Left forelimb (tissue), 1 donor: Measurements from ENCODE around the gene GPR171.

Experiments
- DNase-seq: peaks from one replicate; pipeline ENCODE4 v3.0.0-alpha.2; 2018; ENCODE audit warnings: low spot score

The GPR171 gene

DNA sequence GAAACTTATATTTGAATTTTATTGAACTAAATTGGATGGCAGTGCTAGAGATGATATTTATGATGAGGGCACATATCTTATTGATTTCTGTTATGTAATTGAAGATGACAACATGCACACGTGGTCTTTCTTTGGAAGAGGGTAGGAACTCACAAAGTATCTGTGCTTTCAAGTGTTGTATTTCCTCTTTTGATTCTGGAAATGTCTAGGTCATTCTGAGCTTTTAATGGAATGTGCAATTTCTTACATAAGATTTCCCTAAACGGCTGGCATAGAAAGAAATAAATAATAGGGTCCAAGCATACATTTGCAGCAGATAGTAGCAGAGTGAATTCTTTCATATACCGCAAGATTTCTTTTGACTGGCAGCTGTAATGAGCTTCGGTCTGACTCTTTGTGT, 10.1 kb upstream of the GPR171 start:
- no peak for DNase-seq

GRCh38 chr3:151210676-151211381, 7.8 kb upstream of the GPR171 start:
- DNase-seq = no peak

GRCh38 chr3:151209654-151210053, 6.6 kb upstream of the GPR171 start:
- no peak for DNase-seq

- no peak for DNase-seq
Observed at GRCh38 chr3:151206201-151206600, 3.2 kb upstream of the GPR171 start.

DNA sequence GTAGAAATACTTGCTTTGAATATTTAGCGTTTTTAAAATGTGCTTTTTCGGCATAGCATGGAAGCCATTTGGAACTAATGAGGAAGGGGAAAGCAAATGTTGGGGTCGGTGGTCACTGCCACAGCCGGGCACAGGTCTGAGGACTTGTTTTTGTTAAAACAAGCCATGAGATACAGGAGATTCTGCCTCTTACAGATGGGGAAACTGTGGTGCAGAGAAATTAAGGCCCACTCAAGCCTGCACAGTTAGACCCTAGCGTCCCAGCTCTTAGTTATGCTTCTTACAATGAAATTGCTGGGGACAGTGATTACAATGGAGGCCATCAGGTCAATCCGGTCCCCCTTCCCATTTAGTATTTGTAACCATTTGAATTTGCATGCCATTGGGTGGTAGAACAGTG, 2.5 kb upstream of the GPR171 start:
- DNase-seq = no peak

DNA sequence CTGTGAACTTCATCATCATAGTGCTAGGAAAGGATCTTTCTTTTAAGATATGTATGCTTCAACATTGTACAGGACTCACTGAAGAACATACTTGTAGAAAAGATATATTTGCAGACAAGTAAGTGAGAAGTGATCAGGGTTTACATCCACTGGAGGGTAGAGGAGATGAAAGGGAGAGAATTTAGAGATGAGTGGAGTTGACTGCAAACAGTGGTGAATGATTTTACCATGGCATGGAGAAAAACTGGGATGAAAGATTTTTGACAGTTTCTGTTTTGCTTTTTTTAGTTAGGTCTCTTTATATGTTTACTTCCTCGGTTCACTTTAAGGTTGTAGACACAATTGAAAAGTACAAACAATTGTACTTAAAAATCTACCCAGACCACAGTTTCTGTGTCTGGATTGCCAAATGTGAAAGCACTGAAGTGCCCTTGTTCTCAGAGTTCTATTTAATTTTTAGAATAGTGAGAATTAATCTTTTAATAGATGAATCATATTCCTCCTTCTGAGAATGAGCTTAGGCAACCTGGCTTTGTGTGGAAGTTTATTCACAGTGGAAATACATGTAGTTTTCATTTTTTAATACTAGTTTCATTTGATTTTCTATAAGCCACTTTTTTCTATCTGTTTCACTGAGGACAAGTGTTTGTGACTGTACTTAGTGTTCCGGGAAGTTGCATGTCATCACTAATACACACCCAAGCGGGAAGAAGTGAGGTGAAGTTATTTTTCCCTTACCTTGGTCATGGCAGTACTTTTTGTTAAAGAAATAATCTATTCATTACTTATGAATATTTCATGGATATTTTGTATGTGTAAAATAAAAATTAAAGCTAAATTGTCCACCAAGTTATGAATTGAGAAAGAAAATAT, 1.8 kb upstream of the GPR171 start:
- no peak for DNase-seq

GRCh38 chr3:151201051-151201730, 1.8 kb downstream of the GPR171 start:
- DNase-seq = no peak

DNA sequence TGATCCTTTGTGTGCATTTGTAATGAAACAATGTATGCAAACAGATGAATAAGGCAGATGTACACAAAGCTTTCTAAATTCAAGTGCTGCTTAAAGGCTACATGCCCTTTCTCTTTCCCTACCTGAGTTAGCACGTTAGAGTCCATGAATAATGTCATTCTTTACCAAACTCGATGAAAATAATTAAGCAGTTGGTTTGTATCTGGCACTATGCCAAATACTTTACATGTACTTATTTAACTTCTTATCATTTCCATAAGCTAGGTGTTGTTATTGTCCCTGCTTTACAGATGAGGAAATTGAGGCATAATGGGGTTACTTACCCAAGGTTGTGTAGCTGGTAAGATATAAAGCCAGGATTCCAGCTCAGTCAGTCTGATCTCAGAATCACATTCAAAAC, 2.4 kb downstream of the GPR171 start:
- DNase-seq = no peak

DNA sequence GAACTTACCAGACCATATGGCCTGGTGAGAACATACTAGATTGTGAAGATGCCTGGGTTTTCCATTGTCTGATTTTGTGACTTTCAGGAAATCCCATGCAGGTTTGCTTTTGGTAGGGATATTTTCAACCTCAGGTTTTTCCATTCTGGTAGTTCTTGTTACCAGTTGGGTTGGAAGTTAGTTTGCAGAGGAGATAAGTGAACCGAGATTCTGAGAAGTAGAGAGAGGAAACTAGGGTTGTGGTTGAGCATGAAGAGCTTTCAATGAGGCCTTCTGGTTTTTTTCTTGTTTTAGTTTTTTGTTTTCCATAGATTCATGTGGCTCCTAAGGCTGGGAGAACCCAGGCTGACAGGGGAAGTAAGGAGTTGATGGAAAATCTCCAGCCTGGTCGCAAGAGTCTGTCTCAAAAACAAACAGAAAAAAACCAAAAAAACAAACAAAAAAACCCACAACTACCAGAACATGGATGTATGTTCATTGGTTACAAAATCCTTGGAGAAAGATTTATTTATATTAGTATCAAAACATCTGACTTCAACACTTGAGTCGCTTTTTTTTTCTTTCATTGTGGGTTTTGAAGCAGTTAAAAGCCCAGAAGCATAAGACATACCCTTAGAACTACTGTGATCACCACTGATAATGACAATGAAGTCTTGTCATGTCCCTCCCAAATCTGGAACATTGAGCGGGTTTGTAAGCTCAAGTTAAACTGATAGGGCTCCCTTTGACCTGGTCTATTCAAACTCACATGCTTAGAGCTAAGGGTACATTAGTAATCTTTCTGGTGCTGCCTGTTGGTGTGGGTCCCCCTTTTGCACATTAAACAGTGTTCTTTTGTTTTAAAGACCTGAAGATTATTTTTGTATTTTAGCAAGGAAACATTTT, 3.2 kb downstream of the GPR171 start:
- DNase-seq = no peak

DNA sequence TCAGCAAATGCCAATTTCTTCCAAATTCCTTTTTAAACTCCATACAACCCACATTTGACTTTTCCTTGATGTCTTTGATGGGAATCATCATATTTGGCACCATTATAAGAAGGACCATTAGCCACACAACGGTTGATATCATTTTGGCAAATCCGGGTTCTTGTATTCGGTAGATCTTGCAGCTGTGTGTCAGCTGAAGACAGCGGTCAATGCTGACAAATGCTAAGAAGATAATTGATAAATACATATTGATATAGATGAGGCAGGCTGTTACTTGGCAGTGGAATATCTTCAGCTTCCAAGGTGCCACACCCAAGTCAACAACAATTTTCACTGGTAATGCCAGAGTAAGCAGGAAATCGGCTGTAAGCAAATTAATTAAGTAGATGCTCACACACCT, 4.2 kb downstream of the GPR171 start:
- DNase-seq = no peak

DNA sequence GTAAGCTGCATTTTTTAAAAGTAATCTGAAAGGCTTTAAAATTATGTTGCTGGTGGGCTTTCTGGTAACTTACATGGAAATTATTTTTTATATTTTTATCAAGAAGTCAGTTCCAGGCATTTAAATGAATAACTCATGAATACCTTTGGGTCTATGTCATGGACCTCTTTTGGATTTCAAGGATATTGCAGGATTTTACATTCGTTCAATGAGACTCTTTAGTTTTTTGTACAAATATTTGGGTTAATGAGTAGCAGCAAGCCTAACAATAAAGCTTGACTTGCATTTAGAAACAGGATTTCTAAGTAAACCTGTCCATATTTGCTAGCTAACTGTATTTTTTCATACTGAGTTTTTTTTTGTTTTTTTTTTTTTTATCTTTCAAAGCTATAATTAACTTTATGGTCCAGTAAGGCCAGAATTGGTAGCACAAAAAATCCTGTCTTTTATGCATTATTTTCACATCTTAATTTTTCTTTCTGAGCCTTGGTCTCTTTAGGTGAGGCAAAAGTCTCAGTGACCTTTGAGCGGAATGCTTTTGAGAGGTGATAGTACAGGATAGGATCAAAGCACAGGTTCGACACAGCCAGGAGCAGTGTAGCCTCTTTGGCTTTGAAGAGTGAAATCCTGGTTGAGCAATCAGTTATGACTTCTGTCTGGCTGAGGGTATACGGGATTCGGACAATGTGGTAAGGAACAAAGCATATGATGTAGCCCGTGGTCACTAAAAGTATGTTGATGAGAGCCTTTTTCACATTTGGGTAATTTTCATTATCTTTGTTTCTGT, 4.8 kb downstream of the GPR171 start:
- DNase-seq = no peak

DNA sequence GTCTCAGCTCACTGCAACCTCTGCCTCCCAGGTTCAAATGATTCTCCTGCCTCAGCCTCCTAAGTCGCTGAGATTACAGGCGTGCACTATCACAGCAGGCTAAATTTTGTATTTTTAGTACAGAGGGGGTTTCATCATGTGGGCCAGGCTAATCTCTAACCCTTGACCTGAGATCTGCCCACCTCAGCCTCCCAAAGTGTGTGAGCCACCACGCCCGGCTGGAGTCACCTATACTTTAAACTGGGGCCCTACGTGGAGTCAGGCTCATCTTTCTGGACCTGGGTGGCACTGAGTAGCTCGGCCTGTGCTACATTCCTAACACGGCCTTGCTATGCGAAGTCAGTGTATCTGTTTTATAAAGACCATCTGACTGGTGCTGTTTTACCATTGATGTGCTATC, 5.8 kb downstream of the GPR171 start:
- DNase-seq = no peak

GRCh38 chr3:151196434-151196833, 6.6 kb downstream of the GPR171 start:
- no peak for DNase-seq

- DNase-seq = no peak
Observed at GRCh38 chr3:151195826-151196225, 7.2 kb downstream of the GPR171 start.

- DNase-seq = no peak
Observed at GRCh38 chr3:151192545-151192944, 10.5 kb downstream of the GPR171 start.

- DNase-seq = no peak
Observed at GRCh38 chr3:151191095-151191494, 11.9 kb downstream of the GPR171 start.

GRCh38 chr3:151183265-151183671, 19.7 kb downstream of the GPR171 start:
- no peak for DNase-seq

GRCh38 chr3:151182349-151183079, 20.5 kb downstream of the GPR171 start:
- DNase-seq = no peak

- no peak for DNase-seq
Observed at GRCh38 chr3:151178208-151178845, 24.7 kb downstream of the GPR171 start.

- no peak for DNase-seq
Observed at GRCh38 chr3:151175952-151176351, 27.1 kb downstream of the GPR171 start.
